Ishikawa (cell line): ENCODE data around the gene CCSER1.

Experiments
- CEBPB ChIP-seq: IDR thresholded peaks from 2 replicates; pipeline ENCODE4 v1.6.1; 2012
- CREB1 ChIP-seq: IDR thresholded peaks from 2 replicates; pipeline ENCODE4 v1.6.1; 2012; ENCODE audit warnings: low read depth
- EGR1 ChIP-seq: IDR thresholded peaks from 2 replicates; pipeline ENCODE4 v1.6.1; 2012
- EP300 ChIP-seq: IDR thresholded peaks from 2 replicates; pipeline ENCODE4 v1.6.1; 2012; ENCODE audit warnings: borderline replicate concordance
- MAX ChIP-seq: IDR thresholded peaks from 2 replicates; pipeline ENCODE4 v1.6.1; 2012
- RAD21 ChIP-seq: IDR thresholded peaks from 2 replicates; pipeline ENCODE4 v1.6.1; 2012; ENCODE audit warnings: low read depth
- TAF1 ChIP-seq: IDR thresholded peaks from 2 replicates; pipeline ENCODE4 v1.6.1; 2012; ENCODE audit warnings: low read depth, mild to moderate bottlenecking
- TCF12 ChIP-seq: IDR thresholded peaks from 2 replicates; pipeline ENCODE4 v1.6.1; 2012; ENCODE audit warnings: low read depth
- USF1 ChIP-seq: IDR thresholded peaks from 2 replicates; pipeline ENCODE4 v1.6.1; 2012
- YY1 ChIP-seq: IDR thresholded peaks from 2 replicates; pipeline ENCODE4 v1.6.1; 2012; ENCODE audit warnings: low read depth
- ZBTB7A ChIP-seq: IDR thresholded peaks from 2 replicates; pipeline ENCODE4 v1.6.1; 2012; ENCODE audit warnings: low read depth
- TF ChIP-seq, protein P1 (sequence below): IDR thresholded peaks from 2 replicates; pipeline ENCODE4 v1.6.1; 2012; ENCODE audit warnings: low read depth, mild to moderate bottlenecking

- TF ChIP-seq CREB1: no peak
- TF ChIP-seq, protein P1, sequence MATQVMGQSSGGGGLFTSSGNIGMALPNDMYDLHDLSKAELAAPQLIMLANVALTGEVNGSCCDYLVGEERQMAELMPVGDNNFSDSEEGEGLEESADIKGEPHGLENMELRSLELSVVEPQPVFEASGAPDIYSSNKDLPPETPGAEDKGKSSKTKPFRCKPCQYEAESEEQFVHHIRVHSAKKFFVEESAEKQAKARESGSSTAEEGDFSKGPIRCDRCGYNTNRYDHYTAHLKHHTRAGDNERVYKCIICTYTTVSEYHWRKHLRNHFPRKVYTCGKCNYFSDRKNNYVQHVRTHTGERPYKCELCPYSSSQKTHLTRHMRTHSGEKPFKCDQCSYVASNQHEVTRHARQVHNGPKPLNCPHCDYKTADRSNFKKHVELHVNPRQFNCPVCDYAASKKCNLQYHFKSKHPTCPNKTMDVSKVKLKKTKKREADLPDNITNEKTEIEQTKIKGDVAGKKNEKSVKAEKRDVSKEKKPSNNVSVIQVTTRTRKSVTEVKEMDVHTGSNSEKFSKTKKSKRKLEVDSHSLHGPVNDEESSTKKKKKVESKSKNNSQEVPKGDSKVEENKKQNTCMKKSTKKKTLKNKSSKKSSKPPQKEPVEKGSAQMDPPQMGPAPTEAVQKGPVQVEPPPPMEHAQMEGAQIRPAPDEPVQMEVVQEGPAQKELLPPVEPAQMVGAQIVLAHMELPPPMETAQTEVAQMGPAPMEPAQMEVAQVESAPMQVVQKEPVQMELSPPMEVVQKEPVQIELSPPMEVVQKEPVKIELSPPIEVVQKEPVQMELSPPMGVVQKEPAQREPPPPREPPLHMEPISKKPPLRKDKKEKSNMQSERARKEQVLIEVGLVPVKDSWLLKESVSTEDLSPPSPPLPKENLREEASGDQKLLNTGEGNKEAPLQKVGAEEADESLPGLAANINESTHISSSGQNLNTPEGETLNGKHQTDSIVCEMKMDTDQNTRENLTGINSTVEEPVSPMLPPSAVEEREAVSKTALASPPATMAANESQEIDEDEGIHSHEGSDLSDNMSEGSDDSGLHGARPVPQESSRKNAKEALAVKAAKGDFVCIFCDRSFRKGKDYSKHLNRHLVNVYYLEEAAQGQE: no peak
- no peak for TF ChIP-seq MAX
- no peak for TF ChIP-seq EP300
- no peak for TF ChIP-seq ZBTB7A
- TF ChIP-seq YY1: no peak
- TF ChIP-seq CEBPB: no peak
- no peak for TF ChIP-seq TCF12
- no peak for TF ChIP-seq EGR1
- no peak for TF ChIP-seq RAD21
- no peak for TF ChIP-seq USF1
- no peak for TF ChIP-seq TAF1
Observed at GRCh38 chr4:90403781-90404180, 276.6 kb downstream of the CCSER1 start.
